BE2C (cell line): Measurements from ENCODE around the gene LYST.
A peak's percentile ranks its signal among the peaks of the same experiment; 100 is the strongest.
"Not testable (repeated sequence)": the region's sequence is repeated elsewhere in the genome, so short reads cannot be mapped to it uniquely, and the experiment has no call there.

Experiments
- DNase-seq: peaks from one replicate; pipeline ENCODE4 v3.0.0-alpha.2; 2020
- H3K27me3 ChIP-seq: fragments of 250-450 bp; sonication (Bioruptor Pico); 2 replicates; pipeline ENCODE4 v1.5.1; 2020; ENCODE audit warnings: mild to moderate bottlenecking
- H3K36me3 ChIP-seq: fragments of 250-450 bp; sonication (Bioruptor Pico); 2 replicates; pipeline ENCODE4 v1.5.1; 2020; ENCODE audit warnings: mild to moderate bottlenecking
- H3K4me1 ChIP-seq: fragments of 250-450 bp; sonication (Bioruptor Pico); 2 replicates; pipeline ENCODE4 v1.5.1; 2020
- H3K4me3 ChIP-seq: 2 replicates; pipeline ENCODE4 v1.5.1; 2011; ENCODE audit warnings: low read depth, low read length
- H3K9me3 ChIP-seq: fragments of 250-450 bp; sonication (Bioruptor Pico); 2 replicates; pipeline ENCODE4 v1.5.1; 2020
- CTCF ChIP-seq: IDR thresholded peaks from 2 replicates; pipeline ENCODE4 v1.5.1; 2012; ENCODE audit warnings: mild to moderate bottlenecking, low read depth, low read length

LYST gene

GRCh38 chr1:235845656-235846107 is 21.0 kb downstream of the LYST start:
- peaks cover 15% of the 10 kb centered on the region; the same call in 1 of the 2 replicates for H3K4me1 ChIP-seq
- H3K4me3 ChIP-seq, H3K36me3 ChIP-seq, H3K9me3 ChIP-seq, H3K27me3 ChIP-seq, DNase-seq: not testable (repeated sequence)
- peak; percentile 27; the same call in 1 of the 2 replicates for TF ChIP-seq CTCF

GRCh38 chr1:235844776-235845175 is 21.9 kb downstream of the LYST start:
- no peak for TF ChIP-seq CTCF
- H3K36me3 ChIP-seq, result no peaks in the 10 kb centered on the region
- H3K4me1 ChIP-seq, result peaks cover 15% of the 10 kb centered on the region; the same call in 1 of the 2 replicates
- DNase-seq, result no peak
- H3K27me3 ChIP-seq, result no peaks in the 10 kb centered on the region
- no peak overlapping the region for H3K4me3 ChIP-seq
- no peaks in the 10 kb centered on the region for H3K9me3 ChIP-seq

- no peaks in the 10 kb centered on the region for H3K9me3 ChIP-seq
- H3K36me3 ChIP-seq, result no peaks in the 10 kb centered on the region
- peaks cover 15% of the 10 kb centered on the region; the same call in 1 of the 2 replicates for H3K4me1 ChIP-seq
- no peak overlapping the region for H3K4me3 ChIP-seq
- TF ChIP-seq CTCF, result peak; percentile 79
- DNase-seq, result no peak
- H3K27me3 ChIP-seq, result no peaks in the 10 kb centered on the region
Measured at GRCh38 chr1:235843461-235843961, 23.2 kb downstream of the LYST start.

GRCh38 chr1:235841938-235842545 is 24.7 kb downstream of the LYST start:
- H3K36me3 ChIP-seq, result no peaks in the 10 kb centered on the region
- peaks cover 15% of the 10 kb centered on the region; the same call in 1 of the 2 replicates for H3K4me1 ChIP-seq

GRCh38 chr1:235838021-235838420 is 28.7 kb downstream of the LYST start:
- Histone ChIP-seq H3K4me1 (peaks cover 15% of the 10 kb centered on the region; the same call in 1 of the 2 replicates), H3K36me3 (no peaks in the 10 kb centered on the region), H3K27me3 (no peaks in the 10 kb centered on the region), H3K9me3 (no peaks in the 10 kb centered on the region), H3K4me3 (no peak overlapping the region)
- DNase-seq, result no peak
- no peak for TF ChIP-seq CTCF

More at GRCh38 chr1:235841938-235842545, 24.7 kb downstream of the LYST start:
- DNase-seq, result no peak
- no peak for TF ChIP-seq CTCF
- Histone ChIP-seq H3K4me3 (no peak overlapping the region), H3K9me3 (no peaks in the 10 kb centered on the region), H3K27me3 (no peaks in the 10 kb centered on the region)

GRCh38 chr1:235835226-235835625 is 31.5 kb downstream of the LYST start:
- Histone ChIP-seq H3K36me3 (no peaks in the 10 kb centered on the region), H3K27me3 (no peaks in the 10 kb centered on the region), H3K4me1 (no peaks in the 10 kb centered on the region; the same call in 1 of the 2 replicates), H3K9me3 (no peaks in the 10 kb centered on the region), H3K4me3 (no peak overlapping the region)
- no peak for TF ChIP-seq CTCF
- DNase-seq, result no peak
